Neural cell (in vitro differentiated cells): ENCODE results near the gene ANKRD42. TPM values are rescaled to one million over a fixed set of nuclear protein-coding genes. Genes with fewer than 3 reads are reported as not detected.
A peak's percentile ranks its signal among the peaks of the same experiment; 100 is the strongest.

Source experiments
- H2AFZ ChIP-seq: fragments of 200-600, 300-800 bp; sonication (generic), shearing (Covaris generic); 2 replicates; pipeline ENCODE4 v1.6.0; 2014; ENCODE audit warnings: low read depth, mild to moderate bottlenecking, antibody characterized with exemption, low read length, moderate library complexity
- H3F3A ChIP-seq: fragments of 200-600 bp; shearing (Covaris generic); 2 replicates; pipeline ENCODE4 v1.6.1; 2016; ENCODE audit warnings: mild to moderate bottlenecking, moderate library complexity, mixed read lengths, antibody characterized with exemption, low read length; ENCODE audit not compliant: insufficient read depth, poor library complexity, severe bottlenecking
- H3K27ac ChIP-seq: fragments of 200-600, 300-800 bp; sonication (generic), shearing (Covaris generic); 2 replicates; pipeline ENCODE4 v1.5.1; 2014; ENCODE audit warnings: mild to moderate bottlenecking, low read length, moderate library complexity
- H3K27me3 ChIP-seq: fragments of 300-800, 200-600 bp; sonication (generic), shearing (Covaris generic); 2 replicates; pipeline ENCODE4 v1.6.0; 2014; ENCODE audit warnings: mild to moderate bottlenecking, low read depth, low read length, moderate library complexity; ENCODE audit not compliant: insufficient read depth
- H3K36me3 ChIP-seq: fragments of 300-800, 200-600 bp; sonication (generic), shearing (Covaris generic); 2 replicates; pipeline ENCODE4 v1.5.1; 2014; ENCODE audit warnings: mild to moderate bottlenecking, antibody characterized with exemption, low read length, moderate library complexity; ENCODE audit not compliant: insufficient read depth
- H3K4me2 ChIP-seq: fragments of 300-800, 200-600 bp; sonication (generic), shearing (Covaris generic); 2 replicates; pipeline ENCODE4 v1.6.0; 2014; ENCODE audit warnings: mild to moderate bottlenecking, low read length
- H3K4me3 ChIP-seq: fragments of 300-800, 200-600 bp; sonication (generic), shearing (Covaris generic); 2 replicates; pipeline ENCODE4 v1.5.1; 2014; ENCODE audit warnings: mild to moderate bottlenecking, low read length, moderate library complexity
- H3K79me2 ChIP-seq: fragments of 200-600 bp; shearing (Covaris generic); replicated peaks from 2 replicates; pipeline ENCODE4 v1.6.0; 2014; ENCODE audit warnings: mild to moderate bottlenecking, low read length, moderate library complexity; ENCODE audit not compliant: insufficient read depth
- H3K9ac ChIP-seq: fragments of 300-800, 200-600 bp; sonication (generic), shearing (Covaris generic); 2 replicates; pipeline ENCODE4 v1.6.1; 2016; ENCODE audit warnings: mild to moderate bottlenecking, low read length, mixed read lengths
- H3K9me2 ChIP-seq: fragments of 200-600 bp; shearing (Covaris generic); 2 replicates; pipeline ENCODE4 v1.6.1; 2016; ENCODE audit warnings: mild to moderate bottlenecking, low read length, mixed read lengths; ENCODE audit not compliant: insufficient read depth
- H3K9me3 ChIP-seq: fragments of 200-600, 300-800 bp; sonication (generic), shearing (Covaris generic); 2 replicates; pipeline ENCODE4 v1.6.1; 2016; ENCODE audit warnings: mild to moderate bottlenecking, mixed run types, low read length, moderate library complexity, mixed read lengths
- H4K20me1 ChIP-seq: fragments of 200-600 bp; shearing (Covaris generic); 2 replicates; pipeline ENCODE4 v1.6.1; 2016; ENCODE audit warnings: mild to moderate bottlenecking, mixed run types; ENCODE audit not compliant: insufficient read depth
- EP300 ChIP-seq: fragments of 450-650 bp; conservative IDR thresholded peaks from 2 replicates; pipeline ENCODE4 v1.6.1; 2014; ENCODE audit warnings: antibody characterized with exemption, mild to moderate bottlenecking, moderate library complexity; ENCODE audit not compliant: poor library complexity, severe bottlenecking
- EZH2 ChIP-seq: fragments of 200-600, 300-800 bp; shearing (Covaris generic), sonication (generic); IDR thresholded peaks from 2 replicates; pipeline ENCODE4 v1.6.1; 2014; ENCODE audit warnings: antibody characterized with exemption, low read length, borderline replicate concordance, mild to moderate bottlenecking; ENCODE audit not compliant: insufficient read depth, poor library complexity, severe bottlenecking
- MXI1 ChIP-seq: fragments of 450-650 bp; conservative IDR thresholded peaks from 2 replicates; pipeline ENCODE4 v1.6.1; 2014; ENCODE audit warnings: antibody characterized with exemption, mild to moderate bottlenecking; ENCODE audit not compliant: poor library complexity, severe bottlenecking
- POLR2AphosphoS5 ChIP-seq: IDR thresholded peaks from 2 replicates; pipeline ENCODE4 v1.6.1; 2012
- RAD21 ChIP-seq: fragments of 450-650 bp; conservative IDR thresholded peaks from 2 replicates; pipeline ENCODE4 v1.6.1; 2014; ENCODE audit warnings: antibody characterized with exemption, mild to moderate bottlenecking, moderate library complexity
- SMC3 ChIP-seq: fragments of 450-650 bp; conservative IDR thresholded peaks from 2 replicates; pipeline ENCODE4 v1.6.1; 2014; ENCODE audit warnings: antibody characterized with exemption, mild to moderate bottlenecking, moderate library complexity; ENCODE audit not compliant: poor library complexity
- TAF1 ChIP-seq: IDR thresholded peaks from 2 replicates; pipeline ENCODE4 v1.6.1; 2012; ENCODE audit warnings: low read depth
- polyA plus RNA-seq: library from polyadenylated mRNA; depleted of rRNA; stranded (reverse); fragments of >200 nt; gene quantifications from 2 replicates; pipeline ENCODE4 v1.2.3, GENCODE V29; 2014
- TF ChIP-seq, protein P1 (sequence below): fragments of 450-650 bp; IDR thresholded peaks from 2 replicates; pipeline ENCODE4 v1.5.1; 2014; ENCODE audit warnings: antibody characterized with exemption, mild to moderate bottlenecking, moderate library complexity; ENCODE audit not compliant: poor library complexity, severe bottlenecking
- TF ChIP-seq, protein P2 (sequence below): IDR thresholded peaks from 2 replicates; pipeline ENCODE4 v1.6.1; 2012; ENCODE audit warnings: borderline replicate concordance

ANKRD42 gene
- polyA plus RNA-seq, 1 donor from 2014 or later, result 16.1 TPM

DNA sequence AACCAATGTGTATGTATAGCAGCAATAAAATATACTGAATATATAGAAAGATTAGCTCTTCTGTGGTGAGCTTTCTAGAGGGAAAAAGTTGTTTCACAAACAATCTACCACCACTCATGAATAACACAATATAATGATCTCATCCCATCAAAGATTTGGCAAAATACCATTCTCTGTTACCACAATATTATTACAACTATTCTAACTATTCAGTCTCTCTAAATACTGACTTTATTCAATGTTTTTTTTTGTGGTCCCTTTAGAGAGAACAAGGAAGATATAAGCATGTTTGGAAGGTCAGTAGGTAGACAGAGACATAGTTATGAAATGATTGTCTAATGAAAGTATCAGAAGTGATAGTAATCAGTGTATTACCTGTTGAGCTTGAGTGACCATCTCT is 84.8 kb downstream of the ANKRD42 start:
- H3K4me2 ChIP-seq, result no peak overlapping the region
- TF ChIP-seq TAF1 (no peak), MXI1 (no peak), POLR2AphosphoS5 (no peak), SMC3 (no peak), EP300 (no peak), RAD21 (no peak), EZH2 (no peak)
- TF ChIP-seq, protein P1, sequence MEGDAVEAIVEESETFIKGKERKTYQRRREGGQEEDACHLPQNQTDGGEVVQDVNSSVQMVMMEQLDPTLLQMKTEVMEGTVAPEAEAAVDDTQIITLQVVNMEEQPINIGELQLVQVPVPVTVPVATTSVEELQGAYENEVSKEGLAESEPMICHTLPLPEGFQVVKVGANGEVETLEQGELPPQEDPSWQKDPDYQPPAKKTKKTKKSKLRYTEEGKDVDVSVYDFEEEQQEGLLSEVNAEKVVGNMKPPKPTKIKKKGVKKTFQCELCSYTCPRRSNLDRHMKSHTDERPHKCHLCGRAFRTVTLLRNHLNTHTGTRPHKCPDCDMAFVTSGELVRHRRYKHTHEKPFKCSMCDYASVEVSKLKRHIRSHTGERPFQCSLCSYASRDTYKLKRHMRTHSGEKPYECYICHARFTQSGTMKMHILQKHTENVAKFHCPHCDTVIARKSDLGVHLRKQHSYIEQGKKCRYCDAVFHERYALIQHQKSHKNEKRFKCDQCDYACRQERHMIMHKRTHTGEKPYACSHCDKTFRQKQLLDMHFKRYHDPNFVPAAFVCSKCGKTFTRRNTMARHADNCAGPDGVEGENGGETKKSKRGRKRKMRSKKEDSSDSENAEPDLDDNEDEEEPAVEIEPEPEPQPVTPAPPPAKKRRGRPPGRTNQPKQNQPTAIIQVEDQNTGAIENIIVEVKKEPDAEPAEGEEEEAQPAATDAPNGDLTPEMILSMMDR, result no peak
- TF ChIP-seq, protein P2, sequence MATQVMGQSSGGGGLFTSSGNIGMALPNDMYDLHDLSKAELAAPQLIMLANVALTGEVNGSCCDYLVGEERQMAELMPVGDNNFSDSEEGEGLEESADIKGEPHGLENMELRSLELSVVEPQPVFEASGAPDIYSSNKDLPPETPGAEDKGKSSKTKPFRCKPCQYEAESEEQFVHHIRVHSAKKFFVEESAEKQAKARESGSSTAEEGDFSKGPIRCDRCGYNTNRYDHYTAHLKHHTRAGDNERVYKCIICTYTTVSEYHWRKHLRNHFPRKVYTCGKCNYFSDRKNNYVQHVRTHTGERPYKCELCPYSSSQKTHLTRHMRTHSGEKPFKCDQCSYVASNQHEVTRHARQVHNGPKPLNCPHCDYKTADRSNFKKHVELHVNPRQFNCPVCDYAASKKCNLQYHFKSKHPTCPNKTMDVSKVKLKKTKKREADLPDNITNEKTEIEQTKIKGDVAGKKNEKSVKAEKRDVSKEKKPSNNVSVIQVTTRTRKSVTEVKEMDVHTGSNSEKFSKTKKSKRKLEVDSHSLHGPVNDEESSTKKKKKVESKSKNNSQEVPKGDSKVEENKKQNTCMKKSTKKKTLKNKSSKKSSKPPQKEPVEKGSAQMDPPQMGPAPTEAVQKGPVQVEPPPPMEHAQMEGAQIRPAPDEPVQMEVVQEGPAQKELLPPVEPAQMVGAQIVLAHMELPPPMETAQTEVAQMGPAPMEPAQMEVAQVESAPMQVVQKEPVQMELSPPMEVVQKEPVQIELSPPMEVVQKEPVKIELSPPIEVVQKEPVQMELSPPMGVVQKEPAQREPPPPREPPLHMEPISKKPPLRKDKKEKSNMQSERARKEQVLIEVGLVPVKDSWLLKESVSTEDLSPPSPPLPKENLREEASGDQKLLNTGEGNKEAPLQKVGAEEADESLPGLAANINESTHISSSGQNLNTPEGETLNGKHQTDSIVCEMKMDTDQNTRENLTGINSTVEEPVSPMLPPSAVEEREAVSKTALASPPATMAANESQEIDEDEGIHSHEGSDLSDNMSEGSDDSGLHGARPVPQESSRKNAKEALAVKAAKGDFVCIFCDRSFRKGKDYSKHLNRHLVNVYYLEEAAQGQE, result no peak
- H3K36me3 ChIP-seq, result peaks cover 16% of the 10 kb centered on the region

DNA sequence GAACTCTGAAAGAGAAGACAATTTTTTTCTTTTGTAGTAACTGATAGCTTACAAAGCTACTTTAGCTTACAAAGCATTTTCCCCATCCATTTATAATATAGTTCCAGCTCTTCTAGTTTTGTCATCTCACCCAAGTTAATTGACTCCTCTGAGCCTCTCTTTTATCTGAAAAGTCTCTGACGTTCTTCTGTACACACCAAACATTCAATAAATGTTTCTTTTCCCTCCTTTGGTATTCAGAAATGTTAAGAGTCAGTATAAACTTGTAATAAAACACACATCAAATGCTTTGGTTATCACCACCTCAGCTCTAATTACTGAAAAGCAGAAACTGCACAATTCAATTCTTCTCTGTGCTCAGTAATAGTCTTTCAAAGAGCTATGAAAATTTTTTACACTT is 86.7 kb downstream of the ANKRD42 start:
- Histone ChIP-seq H3K36me3 (peaks cover 16% of the 10 kb centered on the region), H3K4me2 (no peak overlapping the region), H3K79me2 (peaks cover 62% of the 10 kb centered on the region), H3K9ac (no peak overlapping the region), H3K4me3 (peak overlapping the region; percentile 45), H3F3A (no peaks in the 10 kb centered on the region), H4K20me1 (no peaks in the 10 kb centered on the region), H3K9me3 (no peaks in the 10 kb centered on the region), H3K27ac (no peak overlapping the region), H3K27me3 (no peaks in the 10 kb centered on the region), H3K9me2 (no peaks in the 10 kb centered on the region), H2AFZ (no peak overlapping the region)
- TF ChIP-seq RAD21 (no peak), EP300 (no peak), MXI1 (no peak), EZH2 (no peak), SMC3 (no peak), POLR2AphosphoS5 (no peak), TAF1 (no peak)
- TF ChIP-seq, protein P2, result no peak
- TF ChIP-seq, protein P1, result no peak

More for the DNA sequence above, 84.8 kb downstream of the ANKRD42 start:
- no peaks in the 10 kb centered on the region for H3F3A ChIP-seq
- no peaks in the 10 kb centered on the region for H3K9me3 ChIP-seq
- no peaks in the 10 kb centered on the region for H4K20me1 ChIP-seq
- H3K27ac ChIP-seq, result no peak overlapping the region
- H2AFZ ChIP-seq, result no peak overlapping the region
- H3K27me3 ChIP-seq, result no peaks in the 10 kb centered on the region
- peaks cover 42% of the 10 kb centered on the region for H3K79me2 ChIP-seq
- H3K4me3 ChIP-seq, result no peak overlapping the region
- no peaks in the 10 kb centered on the region for H3K9me2 ChIP-seq
- H3K9ac ChIP-seq, result no peak overlapping the region
